DOHH2 (cell line): ENCODE measurements around the gene HOXB6.

ENCODE experiments used
- H3F3A ChIP-seq: fragments of 200-600 bp; sonication (generic), shearing (Covaris generic); 2 replicates; pipeline ENCODE4 v1.6.0; 2016; ENCODE audit warnings: antibody characterized with exemption, mild to moderate bottlenecking; ENCODE audit not compliant: control insufficient read depth, insufficient read depth
- H3K27ac ChIP-seq: fragments of 200-600 bp; sonication (generic); 2 replicates; pipeline ENCODE4 v1.5.1; 2014; ENCODE audit warnings: low read depth, mild to moderate bottlenecking, low read length, moderate library complexity
- H3K27me3 ChIP-seq: fragments of 200-600 bp; sonication (generic); 2 replicates; pipeline ENCODE4 v1.6.1; 2014; ENCODE audit warnings: mild to moderate bottlenecking, low read length, mixed read lengths; ENCODE audit not compliant: control insufficient read depth
- H3K36me3 ChIP-seq: fragments of 200-600 bp; sonication (generic); 2 replicates; pipeline ENCODE4 v1.6.1; 2014; ENCODE audit warnings: mild to moderate bottlenecking, low read length, moderate library complexity, mixed read lengths; ENCODE audit not compliant: control insufficient read depth
- H3K4me1 ChIP-seq: fragments of 200-600 bp; sonication (generic); 2 replicates; pipeline ENCODE4 v1.6.1; 2014; ENCODE audit warnings: mild to moderate bottlenecking, low read length, mixed read lengths; ENCODE audit not compliant: control insufficient read depth
- H3K4me2 ChIP-seq: fragments of 200-600 bp; sonication (generic); 2 replicates; pipeline ENCODE4 v1.6.0; 2014; ENCODE audit warnings: mild to moderate bottlenecking, low read length, moderate library complexity
- H3K4me3 ChIP-seq: fragments of 200-600 bp; sonication (generic); 2 replicates; pipeline ENCODE4 v1.5.1; 2014; ENCODE audit warnings: mild to moderate bottlenecking, low read length, mixed read lengths
- H3K79me2 ChIP-seq: fragments of 200-600 bp; sonication (generic); 2 replicates; pipeline ENCODE4 v1.6.1; 2014; ENCODE audit warnings: mild to moderate bottlenecking, low read length, mixed read lengths; ENCODE audit not compliant: control insufficient read depth
- H3K9me2 ChIP-seq: fragments of 200-600 bp; sonication (generic); replicated peaks from 2 replicates; pipeline ENCODE4 v1.6.1; 2014; ENCODE audit warnings: mild to moderate bottlenecking, low read length, mixed read lengths; ENCODE audit not compliant: control insufficient read depth
- H3K9me3 ChIP-seq: fragments of 200-600 bp; sonication (generic); 2 replicates; pipeline ENCODE4 v1.6.1; 2014; ENCODE audit warnings: antibody characterized with exemption, low read length, mixed read lengths; ENCODE audit not compliant: control insufficient read depth, insufficient read depth
- H4K20me1 ChIP-seq: fragments of 200-600 bp; sonication (generic); 2 replicates; pipeline ENCODE4 v1.6.0; 2014; ENCODE audit warnings: low read depth, mild to moderate bottlenecking, antibody characterized with exemption, low read length, moderate library complexity; ENCODE audit not compliant: control insufficient read depth, insufficient read depth
- EZH2phosphoT487 ChIP-seq: fragments of 200-600 bp; sonication (generic); IDR thresholded peaks from 2 replicates; pipeline ENCODE4 v1.6.1; 2017; ENCODE audit warnings: borderline replicate concordance, mild to moderate bottlenecking, antibody characterized with exemption, low read length, moderate library complexity, mixed read lengths
- TF ChIP-seq, protein P1 (sequence below): fragments of 200-600 bp; sonication (generic); IDR thresholded peaks from one replicate; pipeline ENCODE4 v1.5.1; 2014; ENCODE audit warnings: antibody characterized with exemption, mild to moderate bottlenecking, low read depth, low read length; ENCODE audit not compliant: poor library complexity, severe bottlenecking

The HOXB6 gene

GRCh38 chr17:48604770-48605329 lies at the start of gene HOXB6:
TSS of gene HOXB6 (minus strand) at chr17:48604986. CDS start at chr17:48598150, 6,836 bp downstream.
- Histone ChIP-seq H3K27me3 (peaks cover 41% of the 10 kb centered on the region), H3K27ac (no peak within 1 kb of the TSS), H3K4me1 (peaks cover 7% of the 10 kb centered on the region), H3K4me2 (no peak within 1 kb of the TSS), H3K9me3 (no peaks in the 10 kb centered on the region), H3F3A (no peaks in the 10 kb centered on the region), H3K79me2 (no peaks in the 10 kb centered on the region), H4K20me1 (no peaks in the 10 kb centered on the region), H3K9me2 (no peaks in the 10 kb centered on the region), H3K4me3 (no peak within 1 kb of the TSS), H3K36me3 (no peaks in the 10 kb centered on the region)
- TF ChIP-seq, protein P1, sequence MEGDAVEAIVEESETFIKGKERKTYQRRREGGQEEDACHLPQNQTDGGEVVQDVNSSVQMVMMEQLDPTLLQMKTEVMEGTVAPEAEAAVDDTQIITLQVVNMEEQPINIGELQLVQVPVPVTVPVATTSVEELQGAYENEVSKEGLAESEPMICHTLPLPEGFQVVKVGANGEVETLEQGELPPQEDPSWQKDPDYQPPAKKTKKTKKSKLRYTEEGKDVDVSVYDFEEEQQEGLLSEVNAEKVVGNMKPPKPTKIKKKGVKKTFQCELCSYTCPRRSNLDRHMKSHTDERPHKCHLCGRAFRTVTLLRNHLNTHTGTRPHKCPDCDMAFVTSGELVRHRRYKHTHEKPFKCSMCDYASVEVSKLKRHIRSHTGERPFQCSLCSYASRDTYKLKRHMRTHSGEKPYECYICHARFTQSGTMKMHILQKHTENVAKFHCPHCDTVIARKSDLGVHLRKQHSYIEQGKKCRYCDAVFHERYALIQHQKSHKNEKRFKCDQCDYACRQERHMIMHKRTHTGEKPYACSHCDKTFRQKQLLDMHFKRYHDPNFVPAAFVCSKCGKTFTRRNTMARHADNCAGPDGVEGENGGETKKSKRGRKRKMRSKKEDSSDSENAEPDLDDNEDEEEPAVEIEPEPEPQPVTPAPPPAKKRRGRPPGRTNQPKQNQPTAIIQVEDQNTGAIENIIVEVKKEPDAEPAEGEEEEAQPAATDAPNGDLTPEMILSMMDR, result no peak
- no peak for TF ChIP-seq EZH2phosphoT487

- H3K79me2 ChIP-seq, result no peaks in the 10 kb centered on the region
- no peaks in the 10 kb centered on the region for H3K4me1 ChIP-seq
- no peak overlapping the region for H3K4me2 ChIP-seq
- no peak for TF ChIP-seq EZH2phosphoT487
- TF ChIP-seq, protein P1, result no peak
- H4K20me1 ChIP-seq, result no peaks in the 10 kb centered on the region
- no peak overlapping the region for H3K27ac ChIP-seq
- peaks cover 10% of the 10 kb centered on the region for H3K27me3 ChIP-seq
- no peaks in the 10 kb centered on the region for H3K36me3 ChIP-seq
- H3F3A ChIP-seq, result no peaks in the 10 kb centered on the region
- no peaks in the 10 kb centered on the region for H3K9me2 ChIP-seq
- no peak overlapping the region for H3K4me3 ChIP-seq
- no peaks in the 10 kb centered on the region for H3K9me3 ChIP-seq
Observed at GRCh38 chr17:48649741-48650140, 45.0 kb upstream of the HOXB6 start.

DNA sequence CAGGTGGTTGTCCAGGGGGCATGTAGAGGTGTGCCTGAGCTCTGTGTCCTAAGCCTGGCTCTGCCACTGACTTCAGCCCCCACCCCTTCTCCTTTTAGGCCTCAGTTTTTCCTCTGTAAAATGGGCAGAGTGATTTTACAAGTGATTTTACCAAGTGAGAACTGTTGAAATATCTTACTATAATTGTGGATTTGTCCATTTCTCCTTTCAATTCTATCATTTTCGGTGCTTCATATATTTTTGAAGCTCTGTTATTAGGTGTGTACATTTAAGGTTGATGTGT lies 43.1 kb upstream of the HOXB6 start:
- no peak overlapping the region for H3K27ac ChIP-seq
- H3K79me2 ChIP-seq, result no peaks in the 10 kb centered on the region
- H4K20me1 ChIP-seq, result no peaks in the 10 kb centered on the region
- no peaks in the 10 kb centered on the region for H3K9me2 ChIP-seq
- H3K4me3 ChIP-seq, result no peak overlapping the region
- H3K4me1 ChIP-seq, result no peaks in the 10 kb centered on the region
- peaks cover 10% of the 10 kb centered on the region for H3K27me3 ChIP-seq
- no peaks in the 10 kb centered on the region for H3K9me3 ChIP-seq
- no peaks in the 10 kb centered on the region for H3K36me3 ChIP-seq
- TF ChIP-seq, protein P1, result no peak
- TF ChIP-seq EZH2phosphoT487, result no peak
- H3F3A ChIP-seq, result no peaks in the 10 kb centered on the region
- 0 out of 2 replicates have a peak overlapping the region, but pooled peaks have one; percentile 33 for H3K4me2 ChIP-seq
